Endothelial cell of umbilical vein (primary cell): ENCODE results near the gene FCN2. TPM values are rescaled to one million over a fixed set of nuclear protein-coding genes. Genes with fewer than 3 reads are reported as not detected.

Experiments used
- BruUV-seq: library from RNA; stranded (reverse); fragments of 400-500 nt; replicated peaks from 2 replicates; lab custom pipeline; 2021; lab: Mats Ljungman, UMichigan
- CTCF ChIA-PET: fragments of 300-600, 350-600 bp; sonication (Branson Sonifier 250); formaldehyde crosslinking; loops from one replicate; lab custom pipeline; 2021; ENCODE audit warnings: antibody characterized with exemption, inconsistent platforms; lab: Charles Lee
- POLR2A ChIA-PET: fragments of 300-600, 350-600 bp; sonication (Branson Sonifier 250); formaldehyde crosslinking; loops from one replicate; lab custom pipeline; 2021; ENCODE audit warnings: antibody characterized with exemption, inconsistent platforms; lab: Charles Lee
- DNase-seq: peaks from one replicate; pipeline ENCODE4 v3.0.0-alpha.2; 2011; ENCODE audit warnings: low read depth, low spot score
- FAIRE-seq: peaks from 2 replicates; lab custom pipeline; 2011; peaks lifted over from hg19 to GRCh38; lab: Jason Lieb, UNC
- H2AFZ ChIP-seq: 2 replicates; pipeline ENCODE4 v1.6.0; 2012; ENCODE audit warnings: low read depth, low read length, control low read depth, inconsistent platforms
- H3K27ac ChIP-seq: 2 replicates; pipeline ENCODE4 v1.5.1; 2011; ENCODE audit warnings: low read depth, mild to moderate bottlenecking, control low read depth, low read length, moderate library complexity; ENCODE audit not compliant: insufficient read depth
- H3K27me3 ChIP-seq, 2 experiments: 2 replicates each; pipeline versions ENCODE4 v1.6.0 to v1.6.1; 2011; ENCODE audit warnings: low read length in 2 of 2, mixed read lengths in 1 of 2; ENCODE audit not compliant: control insufficient read depth in 2 of 2, insufficient read depth in 2 of 2
- H3K36me3 ChIP-seq, 2 experiments: 2 replicates in 1 of 2; 3 replicates in 1 of 2; pipeline ENCODE4 v1.5.1; 2011; ENCODE audit warnings: low read length in 2 of 2, mild to moderate bottlenecking in 1 of 2, moderate library complexity in 1 of 2; ENCODE audit not compliant: control insufficient read depth in 2 of 2, insufficient read depth in 2 of 2; ENCODE audit errors: extremely low read depth in 1 of 2
- H3K4me1 ChIP-seq: 3 replicates; pipeline ENCODE4 v1.5.1; 2011; ENCODE audit warnings: mild to moderate bottlenecking, low read length; ENCODE audit not compliant: control insufficient read depth, insufficient read depth; ENCODE audit errors: extremely low read depth
- H3K4me2 ChIP-seq: 2 replicates; pipeline ENCODE4 v1.6.1; 2011; ENCODE audit warnings: low read length, control low read depth, mixed read lengths; ENCODE audit not compliant: insufficient read depth
- H3K4me3 ChIP-seq, 3 experiments: fragments of 200-600 bp in 1 of 3; sonication (generic), shearing (Covaris generic) in 1 of 3; replicated peaks in 1 of 3; 2 replicates each; pipeline ENCODE4 v1.5.1; 2011 to 2016; ENCODE audit warnings: control low read depth in 3 of 3, low read length in 3 of 3, mild to moderate bottlenecking in 2 of 3, inconsistent platforms in 1 of 3, low read depth in 1 of 3, moderate library complexity in 1 of 3; ENCODE audit not compliant: insufficient read depth in 1 of 3
- H3K79me2 ChIP-seq: 2 replicates; pipeline ENCODE4 v1.6.0; 2012; ENCODE audit warnings: low read length, inconsistent platforms; ENCODE audit not compliant: control insufficient read depth, insufficient read depth
- H3K9ac ChIP-seq: replicated peaks from 2 replicates; pipeline ENCODE3; 2011; ENCODE audit warnings: low read length, control low read depth; ENCODE audit not compliant: insufficient read depth; ENCODE audit errors: extremely low read depth
- H3K9me1 ChIP-seq: replicated peaks from 3 replicates; pipeline ENCODE4 v1.6.0; 2011; ENCODE audit warnings: mild to moderate bottlenecking, low read length; ENCODE audit not compliant: control insufficient read depth, insufficient read depth; ENCODE audit errors: extremely low read depth
- H3K9me3 ChIP-seq: replicated peaks from 2 replicates; pipeline ENCODE4 v1.5.1; 2012; ENCODE audit warnings: low read length, inconsistent platforms; ENCODE audit not compliant: control insufficient read depth, insufficient read depth
- H4K20me1 ChIP-seq: replicated peaks from 2 replicates; pipeline ENCODE3; 2011; ENCODE audit warnings: mild to moderate bottlenecking, low read length; ENCODE audit not compliant: control insufficient read depth, insufficient read depth; ENCODE audit errors: extremely low read depth
- EZH2 ChIP-seq: IDR thresholded peaks from 2 replicates; pipeline ENCODE4 v1.6.1; 2012; ENCODE audit warnings: borderline replicate concordance, low read depth, mild to moderate bottlenecking, moderate library complexity, low read length, inconsistent platforms; ENCODE audit not compliant: severe bottlenecking
- FOS ChIP-seq: IDR thresholded peaks from 2 replicates; pipeline ENCODE4 v1.6.1; 2011; ENCODE audit warnings: mild to moderate bottlenecking, low read length, moderate library complexity, borderline replicate concordance; ENCODE audit not compliant: insufficient read depth
- GATA2 ChIP-seq: IDR thresholded peaks from 2 replicates; pipeline ENCODE4 v1.7.0; 2011; ENCODE audit warnings: low read depth, mild to moderate bottlenecking, moderate library complexity, mixed read lengths, low read length; ENCODE audit not compliant: insufficient read length, insufficient read depth
- JUN ChIP-seq: IDR thresholded peaks from 2 replicates; pipeline ENCODE4 v1.6.1; 2011; ENCODE audit warnings: borderline replicate concordance, low read depth; ENCODE audit not compliant: insufficient read length, insufficient read depth
- MYC ChIP-seq: IDR thresholded peaks from one replicate; pipeline ENCODE4 v1.6.1; 2011; ENCODE audit warnings: mild to moderate bottlenecking, low read depth, low read length
- POLR2A ChIP-seq: IDR thresholded peaks from 2 replicates; pipeline ENCODE4 v1.6.1; 2012; ENCODE audit warnings: low read depth, mild to moderate bottlenecking, control low read depth, low read length
- POLR2AphosphoS5 ChIP-seq: IDR thresholded peaks from 2 replicates; pipeline ENCODE4 v1.6.1; 2012; ENCODE audit warnings: low read depth, mild to moderate bottlenecking, control low read depth, low read length, moderate library complexity; ENCODE audit not compliant: insufficient read depth
- dilution Hi-C: fragments of 300-500 bp; cut with MboI; formaldehyde crosslinking; loops from one replicate; pipeline ENCODE4 v1.15.0; 2019; ENCODE audit warnings: low sequenced_read_pairs; ENCODE audit not compliant: extremely low pct_ligation_motif_present
- intact Hi-C: fragments of 100-400 bp; cut with micrococcal nuclease; formaldehyde crosslinking; loops from one replicate; pipeline ENCODE4 v1.10.0; 2022
- polyA plus RNA-seq, 4 experiments: library from polyadenylated mRNA; depleted of rRNA in 3 of 4; stranded (reverse) in 3 of 4; unstranded in 1 of 4; fragments of >200 nt; gene quantifications; 2 replicates each; pipeline versions ENCODE4 v1.2.1 to v1.2.3, GENCODE V29; 2011 to 2012; ENCODE audit warnings: missing spikeins in 1 of 4
- total RNA-seq: library from RNA; stranded (reverse); gene quantifications from 2 replicates; pipeline ENCODE4 v1.2.3, GENCODE V29; 2021
- TF ChIP-seq, protein P1 (sequence below): IDR thresholded peaks from 2 replicates; pipeline ENCODE4 v1.6.1; 2011; ENCODE audit not compliant: insufficient read depth, insufficient read length
- TF ChIP-seq, protein P2 (sequence below), 2 donors: IDR thresholded peaks; 1 replicate in 1 of 2; 2 replicates in 1 of 2; pipeline ENCODE4 v1.5.1; 2011; ENCODE audit warnings: low read length in 2 of 2, mild to moderate bottlenecking in 2 of 2, moderate library complexity in 2 of 2, control low read depth in 1 of 2, inconsistent platforms in 1 of 2, low read depth in 1 of 2; ENCODE audit not compliant: insufficient read depth in 1 of 2; ENCODE audit errors: extremely low read depth in 1 of 2

The FCN2 gene
- total and polyA plus RNA-seq, 2 donors (not counting 3 experiments of a cell fraction or from before 2014, with no cell fraction given) = not detected

DNA sequence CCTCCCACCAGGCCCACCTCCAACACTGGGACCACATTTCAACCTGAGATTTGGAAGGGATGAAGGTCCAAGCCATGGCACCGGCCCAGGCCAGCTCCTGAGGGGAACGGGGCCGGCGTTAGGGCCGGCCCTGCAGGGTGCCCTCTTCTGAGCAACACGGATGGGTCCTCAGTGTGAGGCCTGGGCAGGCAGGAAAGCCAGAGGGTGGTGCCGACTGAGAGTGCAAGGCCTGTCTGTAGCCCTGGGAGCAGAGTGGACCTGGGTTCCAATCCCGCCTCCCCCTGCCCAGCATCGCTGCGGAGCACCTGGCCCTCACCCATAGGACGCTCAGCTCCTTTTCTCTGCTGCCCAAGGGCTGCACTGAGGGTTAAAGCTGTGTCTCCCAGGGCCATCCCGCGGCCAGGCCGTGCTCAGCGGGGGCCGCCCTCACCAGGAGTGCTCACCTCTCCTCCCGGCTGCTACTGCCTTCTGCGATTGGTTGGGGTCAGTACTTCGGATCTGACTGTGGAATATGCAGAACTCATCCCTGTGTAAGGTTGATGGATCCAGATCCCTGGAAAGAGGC lies 44.1 kb upstream of the FCN2 start:
- CTCF ChIA-PET = interaction anchor here (1.2 kb wide), 1 partner anchor 29 kb away, joined by 3 read pairs; no protein-coding TSS in a partner anchor
- Histone ChIP-seq H3K9ac (no peak overlapping the region), H3K4me2 (no peak overlapping the region), H2AFZ (no peak overlapping the region), H3K4me1 (no peaks in the 10 kb centered on the region), H3K36me3 (peaks cover 4 to 18% of the 10 kb centered on the region in 2 experiments), H3K27me3 (no peaks in the 10 kb centered on the region), H3K9me1 (no peaks in the 10 kb centered on the region), H3K79me2 (no peaks in the 10 kb centered on the region), H4K20me1 (no peaks in the 10 kb centered on the region), H3K27ac (no peak overlapping the region), H3K4me3 (no peak overlapping the region), H3K9me3 (no peaks in the 10 kb centered on the region)
- POLR2A ChIA-PET = no interaction called here
- DNase-seq = no peak
- dilution Hi-C loops = no loop called here
- no TSS peak for BruUV-seq
- intact Hi-C loops = no loop called here
- no peak for FAIRE-seq
- TF ChIP-seq POLR2A (no peak), EZH2 (no peak)
- TF ChIP-seq, protein P1, sequence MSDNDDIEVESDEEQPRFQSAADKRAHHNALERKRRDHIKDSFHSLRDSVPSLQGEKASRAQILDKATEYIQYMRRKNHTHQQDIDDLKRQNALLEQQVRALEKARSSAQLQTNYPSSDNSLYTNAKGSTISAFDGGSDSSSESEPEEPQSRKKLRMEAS = no peak

DNA sequence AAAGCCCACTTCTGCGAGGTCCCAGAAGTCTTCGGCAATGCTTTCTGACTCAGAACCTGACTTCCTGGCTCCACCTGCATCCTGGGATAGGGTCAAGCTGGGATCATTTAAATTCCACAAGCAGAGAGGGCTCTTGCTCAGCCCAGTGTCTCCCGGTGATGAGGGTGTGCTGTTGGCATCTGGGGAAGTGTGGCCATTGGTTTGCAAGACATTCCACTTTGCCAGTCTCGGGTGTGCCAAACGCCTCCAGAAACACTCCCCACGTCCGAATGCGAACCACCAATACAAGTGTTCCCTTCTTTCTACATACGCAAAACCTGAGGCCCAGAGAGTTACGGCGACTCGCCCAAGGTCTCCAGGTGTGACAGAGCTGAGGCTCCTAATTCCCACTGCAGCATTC lies 43.1 kb upstream of the FCN2 start:
- no peaks in the 10 kb centered on the region for H4K20me1 ChIP-seq
- H3K4me3 ChIP-seq = no peak overlapping the region
- no peak for FAIRE-seq
- TF ChIP-seq, protein P1 = no peak
- no peak for TF ChIP-seq POLR2A
- TF ChIP-seq, protein P2, sequence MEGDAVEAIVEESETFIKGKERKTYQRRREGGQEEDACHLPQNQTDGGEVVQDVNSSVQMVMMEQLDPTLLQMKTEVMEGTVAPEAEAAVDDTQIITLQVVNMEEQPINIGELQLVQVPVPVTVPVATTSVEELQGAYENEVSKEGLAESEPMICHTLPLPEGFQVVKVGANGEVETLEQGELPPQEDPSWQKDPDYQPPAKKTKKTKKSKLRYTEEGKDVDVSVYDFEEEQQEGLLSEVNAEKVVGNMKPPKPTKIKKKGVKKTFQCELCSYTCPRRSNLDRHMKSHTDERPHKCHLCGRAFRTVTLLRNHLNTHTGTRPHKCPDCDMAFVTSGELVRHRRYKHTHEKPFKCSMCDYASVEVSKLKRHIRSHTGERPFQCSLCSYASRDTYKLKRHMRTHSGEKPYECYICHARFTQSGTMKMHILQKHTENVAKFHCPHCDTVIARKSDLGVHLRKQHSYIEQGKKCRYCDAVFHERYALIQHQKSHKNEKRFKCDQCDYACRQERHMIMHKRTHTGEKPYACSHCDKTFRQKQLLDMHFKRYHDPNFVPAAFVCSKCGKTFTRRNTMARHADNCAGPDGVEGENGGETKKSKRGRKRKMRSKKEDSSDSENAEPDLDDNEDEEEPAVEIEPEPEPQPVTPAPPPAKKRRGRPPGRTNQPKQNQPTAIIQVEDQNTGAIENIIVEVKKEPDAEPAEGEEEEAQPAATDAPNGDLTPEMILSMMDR (IDR thresholded peaks at IDR 0.05; ENCODE audit: extremely low read depth in 1 of 2, insufficient read depth in 1 of 2, low read depth in 1 of 2, low read length in 2 of 2) = no peak
- TF ChIP-seq EZH2 = no peak
- TF ChIP-seq MYC = no peak
- no peak for TF ChIP-seq GATA2
- no peak for TF ChIP-seq POLR2AphosphoS5
- TF ChIP-seq FOS = no peak
- TF ChIP-seq JUN = no peak
- no peaks in the 10 kb centered on the region for H3K79me2 ChIP-seq
- H3K27ac ChIP-seq = no peak overlapping the region
- H3K4me2 ChIP-seq = no peak overlapping the region
- CTCF ChIA-PET = interaction anchor here (0.8 kb wide), 1 partner anchor 388 kb away, joined by 4 read pairs; no protein-coding TSS in a partner anchor
- H3K9me3 ChIP-seq = no peaks in the 10 kb centered on the region
- dilution Hi-C loops = no loop called here
- no TSS peak for BruUV-seq
- no peak overlapping the region for H3K9ac ChIP-seq
- H2AFZ ChIP-seq = no peak overlapping the region
- no peaks in the 10 kb centered on the region for H3K9me1 ChIP-seq
- intact Hi-C loops = no loop called here
- no peaks in the 10 kb centered on the region for H3K4me1 ChIP-seq
- POLR2A ChIA-PET = no interaction called here
- peaks cover 4 to 19% of the 10 kb centered on the region in 2 experiments for H3K36me3 ChIP-seq
- H3K27me3 ChIP-seq = no peaks in the 10 kb centered on the region
- DNase-seq = peak; percentile 6
